Thymus (tissue), 11 donors: Measurements from ENCODE around the gene NRXN2. TPM values are rescaled to one million over a fixed set of nuclear protein-coding genes. Genes with fewer than 3 reads are reported as not detected.
"Not testable (repeated sequence)": the region's sequence is repeated elsewhere in the genome, so short reads cannot be mapped to it uniquely, and the experiment has no call there.

Experiments used
- DNase-seq, 9 donors: peaks; one replicate each; pipeline ENCODE4 v3.0.0-alpha.2; 2013; ENCODE audit warnings: low spot score in 9 of 9, low read depth in 6 of 9, missing footprints in 1 of 9
- H3K27ac ChIP-seq, 2 donors: one replicate each; pipeline ENCODE4 v1.5.1; 2013; ENCODE audit warnings: control low read depth in 1 of 2, low read depth in 1 of 2, low read length in 1 of 2, mild to moderate bottlenecking in 1 of 2, moderate library complexity in 1 of 2
- H3K27me3 ChIP-seq, 2 donors: one replicate each; pipeline ENCODE4 v1.5.1; 2013; ENCODE audit warnings: low read length in 1 of 2; ENCODE audit not compliant: control insufficient read depth in 2 of 2, insufficient read depth in 1 of 2
- H3K36me3 ChIP-seq, 2 donors: one replicate each; pipeline ENCODE4 v1.5.1; 2013; ENCODE audit warnings: low read length in 1 of 2, mild to moderate bottlenecking in 1 of 2, moderate library complexity in 1 of 2; ENCODE audit not compliant: control insufficient read depth in 2 of 2, insufficient read depth in 2 of 2
- H3K4me1 ChIP-seq, 2 donors: one replicate each; pipeline ENCODE4 v1.5.1; 2013; ENCODE audit warnings: low read length in 2 of 2; ENCODE audit not compliant: control insufficient read depth in 2 of 2, insufficient read depth in 2 of 2
- H3K4me3 ChIP-seq, 2 donors: one replicate each; pipeline ENCODE4 v1.5.1; 2013; ENCODE audit warnings: low read length in 2 of 2, control low read depth in 1 of 2, mild to moderate bottlenecking in 1 of 2
- H3K9me3 ChIP-seq, 2 donors: one replicate each; pipeline ENCODE4 v1.5.1; 2013; ENCODE audit warnings: low read length in 1 of 2, mild to moderate bottlenecking in 1 of 2; ENCODE audit not compliant: control insufficient read depth in 2 of 2, insufficient read depth in 1 of 2
- WGBS: extraction: QIAGEN DNeasy Blood & Tissue Kit; methylation state at CpG from one replicate; pipeline ENCODE4 v1.1.7; 2013; 5-methylcytosine and 5-hydroxymethylcytosine counted together
- polyA plus RNA-seq: library from polyadenylated mRNA; stranded (reverse); fragments of 200-250 nt; gene quantifications from one replicate; pipeline ENCODE4 v1.2.3, GENCODE V29; 2013
- total RNA-seq: library from RNA; stranded (reverse); fragments of 120-200 nt; gene quantifications from one replicate; pipeline ENCODE4 v1.2.4, GENCODE V29; 2013
- donor health status: healthy.

NRXN2 gene
- total and polyA plus RNA-seq, 2 donors = 0.85 to 1.6 TPM

GRCh38 chr11:64601605-64602465 lies 121.2 kb downstream of the NRXN2 start:
- H3K4me3 ChIP-seq = no peak overlapping the region
- no peak for DNase-seq
- H3K36me3 ChIP-seq = no peaks in the 10 kb centered on the region
- no peaks in the 10 kb centered on the region for H3K4me1 ChIP-seq
- H3K9me3 ChIP-seq = peaks cover 0 to 1% of the 10 kb centered on the region in 2 donors
- no peaks in the 10 kb centered on the region for H3K27me3 ChIP-seq
- 90% methylated on average over 12 of the region's 12 CpGs for WGBS
- no peak overlapping the region for H3K27ac ChIP-seq

- Histone ChIP-seq H3K4me3 (no peak overlapping the region), H3K27me3 (no peaks in the 10 kb centered on the region), H3K4me1 (no peaks in the 10 kb centered on the region), H3K9me3 (peaks cover 0 to 1% of the 10 kb centered on the region in 2 donors), H3K36me3 (no peaks in the 10 kb centered on the region), H3K27ac (no peak overlapping the region)
- 97% methylated on average over 19 of the region's 19 CpGs for WGBS
- DNase-seq = no peak
These were observed 122.6 kb downstream of the NRXN2 start for GRCh38 chr11:64600281-64600992.

- Histone ChIP-seq H3K27ac (no peak overlapping the region), H3K27me3 (no peaks in the 10 kb centered on the region), H3K4me3 (no peak overlapping the region), H3K9me3 (peaks cover 0 to 1% of the 10 kb centered on the region in 2 donors), H3K36me3 (no peaks in the 10 kb centered on the region), H3K4me1 (no peaks in the 10 kb centered on the region)
- WGBS = 97% methylated on average over 17 of the region's 17 CpGs
- DNase-seq = no peak
These were observed 123.2 kb downstream of the NRXN2 start for GRCh38 chr11:64599698-64600211.

- no peaks in the 10 kb centered on the region for H3K4me1 ChIP-seq
- DNase-seq = no peak
- peaks cover 1 to 2% of the 10 kb centered on the region in 2 donors for H3K9me3 ChIP-seq
- no peak overlapping the region for H3K4me3 ChIP-seq
- no peak overlapping the region for H3K27ac ChIP-seq
- H3K27me3 ChIP-seq = no peaks in the 10 kb centered on the region
- H3K36me3 ChIP-seq = no peaks in the 10 kb centered on the region
- WGBS = 97% methylated on average over 23 of the region's 23 CpGs
These were observed 124.0 kb downstream of the NRXN2 start for GRCh38 chr11:64598797-64599697.

- 96% methylated on average over 12 of the region's 12 CpGs for WGBS
- peaks cover 1 to 6% of the 10 kb centered on the region in 2 donors for H3K9me3 ChIP-seq
- no peak overlapping the region for H3K4me3 ChIP-seq
- no peaks in the 10 kb centered on the region for H3K4me1 ChIP-seq
- no peaks in the 10 kb centered on the region for H3K36me3 ChIP-seq
- no peaks in the 10 kb centered on the region for H3K27me3 ChIP-seq
- no peak overlapping the region for H3K27ac ChIP-seq
- DNase-seq = no peak
These were observed 124.7 kb downstream of the NRXN2 start for GRCh38 chr11:64598106-64598796.

- Histone ChIP-seq H3K4me3 (no peak overlapping the region), H3K27me3 (no peaks in the 10 kb centered on the region), H3K27ac (no peak overlapping the region), H3K36me3 (no peaks in the 10 kb centered on the region), H3K9me3 (peaks cover 1 to 6% of the 10 kb centered on the region in 2 donors), H3K4me1 (no peaks in the 10 kb centered on the region)
- no peak for DNase-seq
- 98% methylated on average over 13 of the region's 13 CpGs for WGBS
These were observed 125.3 kb downstream of the NRXN2 start for GRCh38 chr11:64597671-64598101.

GRCh38 chr11:64595922-64596321 lies 127.1 kb downstream of the NRXN2 start:
- not testable (repeated sequence) for H3K27ac ChIP-seq, H3K9me3 ChIP-seq, H3K36me3 ChIP-seq, DNase-seq, H3K27me3 ChIP-seq, H3K4me1 ChIP-seq, H3K4me3 ChIP-seq
- 88% methylated on average over 1 of the region's 1 CpG for WGBS

- 95% methylated on average over 14 of the region's 14 CpGs for WGBS
- Histone ChIP-seq H3K27ac (no peak overlapping the region), H3K27me3 (no peaks in the 10 kb centered on the region), H3K4me3 (no peak overlapping the region), H3K36me3 (no peaks in the 10 kb centered on the region), H3K4me1 (no peaks in the 10 kb centered on the region), H3K9me3 (peaks cover 1 to 8% of the 10 kb centered on the region in 2 donors)
- no peak for DNase-seq
These were observed 128.6 kb downstream of the NRXN2 start for GRCh38 chr11:64594159-64594939.
